ENCODE results near the gene CARD14. TPM values are rescaled to one million over a fixed set of nuclear protein-coding genes. Genes with fewer than 3 reads are reported as not detected.

The CARD14 gene
- total RNA-seq, 1 donor from 2014 or later: 1.6 TPM

- peaks cover 4% of the 10 kb centered on the region for H3K36me3 ChIP-seq (ENCODE audit: control insufficient read depth, insufficient read depth, low read length)
- FAIRE-seq: no peak
- no peak overlapping the region for H3K4me3 ChIP-seq (ENCODE audit: low read depth, low read length)
- no peak for TF ChIP-seq CTCF (IDR thresholded peaks at IDR 0.05; ENCODE audit: insufficient read depth, low read length, severe bottlenecking)
- peaks cover 3% of the 10 kb centered on the region for H3K27me3 ChIP-seq (ENCODE audit: control insufficient read depth, insufficient read depth, low read length)
- DNase-seq (ENCODE audit: low read depth): no peak
These were observed 38.2 kb downstream of the CARD14 start for GRCh38 chr17:80208050-80208449.

GRCh38 chr17:80209765-80210164 is 39.9 kb downstream of the CARD14 start:
- DNase-seq (ENCODE audit: low read depth) (no peak), FAIRE-seq (no peak)
- no peak for TF ChIP-seq CTCF (IDR thresholded peaks at IDR 0.05; ENCODE audit: insufficient read depth, low read length, severe bottlenecking)
- Histone ChIP-seq H3K27me3 (ENCODE audit: control insufficient read depth, insufficient read depth, low read length) (peaks cover 1% of the 10 kb centered on the region), H3K36me3 (ENCODE audit: control insufficient read depth, insufficient read depth, low read length) (peaks cover 4% of the 10 kb centered on the region), H3K4me3 (ENCODE audit: low read depth, low read length) (no peak overlapping the region)

DNA sequence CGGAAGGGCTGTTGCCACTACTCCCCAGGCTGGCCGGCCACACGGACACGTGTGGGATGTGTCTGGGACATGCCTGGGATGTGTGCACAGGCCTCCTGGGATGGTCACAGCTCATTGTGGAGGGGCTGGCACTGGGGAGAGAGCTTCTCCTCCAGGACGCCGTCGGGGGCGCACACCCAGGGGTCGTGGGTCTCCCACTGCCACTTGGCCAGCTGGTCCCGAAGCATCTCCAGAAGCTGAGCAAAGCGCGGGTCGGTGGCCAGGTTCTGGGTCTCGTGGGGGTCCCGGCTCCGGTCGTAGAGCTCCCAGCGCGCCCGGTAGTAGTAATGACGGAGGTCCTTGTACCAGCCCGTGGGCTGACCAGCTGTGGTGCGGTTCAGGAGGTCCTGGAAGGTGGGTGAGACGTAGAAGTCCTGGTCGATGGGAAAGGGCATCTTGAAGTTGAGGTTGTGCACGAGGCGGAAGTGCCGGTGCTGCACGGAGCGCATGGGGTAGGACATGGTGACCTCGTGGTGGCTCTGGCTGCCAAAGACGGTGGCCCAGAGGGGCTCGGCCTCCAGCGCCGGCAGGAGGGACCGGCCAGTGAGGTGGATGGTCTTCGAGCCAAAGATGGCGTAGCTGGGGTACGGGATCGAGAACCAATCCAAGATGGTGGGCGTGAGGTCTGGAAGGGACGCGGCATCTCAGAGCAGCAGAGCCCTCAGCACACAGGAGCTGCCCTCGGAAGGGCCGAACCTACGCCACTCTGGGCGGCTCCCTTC is 40.7 kb downstream of the CARD14 start:
- Histone ChIP-seq H3K4me3 (ENCODE audit: low read depth, low read length) (no peak overlapping the region), H3K36me3 (ENCODE audit: control insufficient read depth, insufficient read depth, low read length) (peaks cover 4% of the 10 kb centered on the region), H3K27me3 (ENCODE audit: control insufficient read depth, insufficient read depth, low read length) (no peaks in the 10 kb centered on the region)
- TF ChIP-seq CTCF (IDR thresholded peaks at IDR 0.05; ENCODE audit: insufficient read depth, low read length, severe bottlenecking): no peak
- FAIRE-seq (no peak), DNase-seq (ENCODE audit: low read depth) (no peak)

DNA sequence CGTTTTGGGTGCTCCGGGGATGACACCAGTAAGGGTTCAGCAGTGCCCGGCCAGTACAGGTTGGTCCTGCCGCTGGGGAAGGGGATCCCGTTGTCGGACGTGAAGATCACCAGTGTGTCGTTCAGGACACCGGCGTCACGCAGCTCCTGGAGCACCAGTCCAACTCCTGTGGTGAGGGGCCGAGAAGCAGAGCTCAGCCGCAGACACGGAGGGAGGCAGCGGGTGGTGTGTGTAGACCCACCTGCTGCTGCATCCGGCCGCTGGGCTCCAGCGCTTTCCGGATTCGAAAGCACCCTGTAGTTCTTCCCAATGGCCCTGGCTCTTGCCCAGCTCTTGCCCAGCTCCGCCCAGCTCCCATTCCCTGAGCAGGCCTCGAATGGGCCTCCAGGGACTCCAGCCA is 42.3 kb downstream of the CARD14 start:
- no peaks in the 10 kb centered on the region for H3K27me3 ChIP-seq (ENCODE audit: control insufficient read depth, insufficient read depth, low read length)
- no peak overlapping the region for H3K4me3 ChIP-seq (ENCODE audit: low read depth, low read length)
- H3K36me3 ChIP-seq (ENCODE audit: control insufficient read depth, insufficient read depth, low read length): peaks cover 4% of the 10 kb centered on the region
- no peak for DNase-seq (ENCODE audit: low read depth)
- TF ChIP-seq CTCF (IDR thresholded peaks at IDR 0.05; ENCODE audit: insufficient read depth, low read length, severe bottlenecking): no peak
- no peak for FAIRE-seq

- DNase-seq (ENCODE audit: low read depth) (no peak), FAIRE-seq (no peak)
- no peak overlapping the region for H3K4me3 ChIP-seq (ENCODE audit: low read depth, low read length)
- no peak for TF ChIP-seq CTCF (IDR thresholded peaks at IDR 0.05; ENCODE audit: insufficient read depth, low read length, severe bottlenecking)
- H3K36me3 ChIP-seq (ENCODE audit: control insufficient read depth, insufficient read depth, low read length): peaks cover 4% of the 10 kb centered on the region
- H3K27me3 ChIP-seq (ENCODE audit: control insufficient read depth, insufficient read depth, low read length): no peaks in the 10 kb centered on the region
These were observed 42.7 kb downstream of the CARD14 start for GRCh38 chr17:80212511-80212910.

Data from bronchial epithelial cell (primary cell).